Kidney glomerular epithelial cell (primary cell): Measurements from ENCODE around the gene MEGF6.

Experiments
- DNase-seq: peaks from one replicate; lab custom pipeline; 2025; lab: John Stamatoyannopoulos, UW

The MEGF6 gene

DNA sequence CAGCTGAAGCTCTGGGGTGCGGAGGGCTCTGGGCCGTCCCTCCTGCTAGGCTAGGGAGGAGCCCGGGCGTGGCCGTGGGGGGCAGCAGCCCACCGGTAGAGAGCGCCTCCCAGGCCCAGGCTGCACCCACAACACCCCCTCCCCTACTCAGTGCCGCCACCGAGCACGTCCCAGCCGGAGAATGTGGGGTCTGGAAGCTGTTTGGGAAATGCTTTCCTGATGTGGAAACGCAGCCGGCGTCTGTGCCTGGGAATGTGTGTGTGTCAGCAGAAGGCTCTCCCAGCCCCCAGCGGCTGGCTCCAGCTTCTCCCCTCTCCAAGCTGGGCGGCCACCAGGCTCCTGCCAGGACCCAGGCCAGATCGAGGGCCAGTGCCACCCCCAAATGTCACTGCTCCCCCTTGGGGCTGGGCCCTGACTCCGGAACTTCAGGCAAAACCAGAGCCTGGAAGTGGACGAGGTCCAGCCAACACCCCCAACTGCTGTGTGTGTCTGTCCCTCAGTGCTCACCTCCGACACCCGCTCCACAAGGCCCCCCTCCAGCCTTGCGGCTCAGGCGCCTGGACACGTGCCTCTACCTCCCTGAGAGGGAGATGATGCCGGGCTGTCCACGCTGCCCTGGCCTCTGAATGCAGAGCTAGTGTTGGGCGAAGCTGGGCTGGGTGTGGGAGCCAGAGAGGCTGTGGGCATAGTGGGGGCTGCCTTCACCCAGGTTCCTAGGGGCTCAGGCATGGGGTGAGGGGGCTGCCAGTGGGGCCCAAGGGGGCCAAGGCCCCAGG, 74.7 kb downstream of the MEGF6 start:
- no peak for DNase-seq

DNA sequence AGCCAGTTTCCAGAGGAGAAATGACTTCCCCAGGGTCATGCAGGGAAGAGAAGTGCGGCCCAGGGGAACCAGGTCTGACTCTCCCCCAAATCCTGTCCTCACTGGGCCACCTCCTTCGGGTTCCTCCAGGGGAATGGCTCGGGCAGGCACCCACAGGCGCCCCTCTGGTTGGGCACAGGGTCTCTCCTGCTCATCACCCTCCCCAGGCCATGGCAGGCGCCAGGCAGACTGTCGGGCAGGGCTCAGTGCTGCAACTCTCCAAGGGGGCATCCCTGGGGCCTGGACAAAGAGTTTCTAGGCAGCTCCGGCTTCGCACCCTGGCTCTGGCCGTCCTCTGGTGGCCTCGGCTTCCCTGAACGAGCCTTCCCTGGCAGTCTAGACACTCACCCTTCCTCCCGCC, 75.6 kb downstream of the MEGF6 start:
- no peak for DNase-seq

GRCh38 chr1:3534803-3535637, 76.3 kb downstream of the MEGF6 start:
- no peak for DNase-seq

DNA sequence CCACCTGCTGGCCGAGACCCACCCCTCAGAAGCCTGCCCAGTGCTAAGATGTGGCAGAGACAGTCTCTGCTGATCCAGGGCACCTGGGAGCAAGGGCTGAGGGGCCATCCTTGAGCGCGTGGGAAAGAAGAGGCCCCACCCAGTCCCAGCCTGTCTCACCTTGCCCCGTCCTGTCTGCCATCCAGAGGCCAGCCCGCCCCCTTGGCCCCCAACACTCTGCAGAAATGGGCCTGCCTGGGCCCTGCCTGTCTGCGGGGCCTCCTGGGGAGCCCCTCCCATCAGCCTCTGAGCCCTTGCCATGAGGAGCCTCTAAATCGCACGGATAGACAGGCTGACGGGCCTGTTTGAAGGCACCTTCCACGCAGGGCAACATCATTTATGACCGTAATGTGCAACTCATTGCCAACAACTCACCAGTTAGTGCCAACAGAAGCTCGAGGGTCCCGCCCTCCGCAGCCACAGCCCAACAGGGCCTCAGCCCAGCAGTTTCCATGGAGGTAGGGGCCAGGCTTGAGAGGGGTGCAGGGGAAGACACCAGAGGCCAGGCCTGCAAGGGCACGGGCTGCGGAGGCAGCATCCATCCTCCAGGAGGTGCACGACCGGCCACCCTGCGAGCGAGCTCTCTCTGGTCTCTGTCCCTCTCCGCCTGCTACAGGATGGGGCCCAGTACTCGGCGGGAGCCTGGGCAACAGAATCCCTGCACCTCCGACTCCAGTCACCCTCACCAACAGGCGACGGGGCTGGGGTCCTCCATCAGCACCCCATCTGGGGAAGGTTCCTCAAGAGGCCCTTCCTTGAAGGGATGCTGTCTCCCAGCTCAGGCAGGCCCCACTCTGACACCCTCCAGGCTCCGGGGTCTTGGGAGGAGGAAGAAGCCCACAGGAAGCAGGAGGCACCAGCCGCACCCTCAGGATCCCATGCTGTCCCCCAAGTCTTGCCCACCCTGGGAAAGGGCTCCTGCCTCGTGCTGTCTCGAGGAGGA, 78.0 kb downstream of the MEGF6 start:
- DNase-seq: no peak

DNA sequence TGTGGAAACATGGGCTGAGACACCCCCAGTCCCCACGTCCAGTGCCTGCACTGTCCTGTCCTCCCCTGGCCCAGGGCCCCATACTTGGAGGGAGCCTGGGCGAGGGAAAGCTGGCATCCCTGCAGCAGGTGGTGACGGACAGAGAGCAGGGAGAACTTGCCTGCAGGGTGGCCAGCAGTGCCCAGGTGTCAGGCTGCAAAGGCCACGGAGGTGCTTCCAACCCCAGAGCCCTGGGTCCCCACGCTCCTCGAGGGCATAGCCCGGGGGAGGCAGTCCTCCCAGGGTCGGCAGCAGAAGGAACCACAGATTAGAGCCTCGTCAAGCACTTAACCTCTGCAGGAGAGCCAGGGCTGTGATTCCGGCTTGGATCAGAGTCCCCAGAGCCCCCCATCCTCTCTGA, 79.4 kb downstream of the MEGF6 start:
- DNase-seq: no peak

GRCh38 chr1:3530926-3531818, 80.1 kb downstream of the MEGF6 start:
- DNase-seq: peak; percentile 49

- DNase-seq: peak; percentile 0
Measured at GRCh38 chr1:3530086-3530925, 81.0 kb downstream of the MEGF6 start.

GRCh38 chr1:3529099-3529729, 82.1 kb downstream of the MEGF6 start:
- DNase-seq: no peak

DNA sequence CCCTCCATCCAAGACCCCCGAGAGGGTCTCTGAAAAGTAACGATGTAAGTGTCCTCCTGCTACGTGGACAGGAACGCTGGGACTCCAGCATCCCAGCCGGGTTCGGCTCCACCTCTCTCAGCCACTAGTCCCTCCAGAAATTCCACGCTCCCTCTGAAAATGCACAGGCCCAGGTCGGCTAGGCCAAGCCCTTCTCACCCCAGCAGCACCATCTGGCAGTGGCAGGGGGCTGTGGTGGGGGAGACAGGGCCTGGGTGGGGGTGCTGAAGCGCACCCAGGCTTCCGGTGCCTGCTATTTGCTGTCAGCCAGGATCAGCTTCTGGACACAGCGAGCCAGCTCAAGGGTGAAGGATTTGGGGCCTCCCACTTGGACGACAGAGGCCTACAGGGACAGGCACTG, 83.5 kb downstream of the MEGF6 start:
- no peak for DNase-seq

GRCh38 chr1:3525551-3526482, 85.5 kb downstream of the MEGF6 start:
- no peak for DNase-seq

DNA sequence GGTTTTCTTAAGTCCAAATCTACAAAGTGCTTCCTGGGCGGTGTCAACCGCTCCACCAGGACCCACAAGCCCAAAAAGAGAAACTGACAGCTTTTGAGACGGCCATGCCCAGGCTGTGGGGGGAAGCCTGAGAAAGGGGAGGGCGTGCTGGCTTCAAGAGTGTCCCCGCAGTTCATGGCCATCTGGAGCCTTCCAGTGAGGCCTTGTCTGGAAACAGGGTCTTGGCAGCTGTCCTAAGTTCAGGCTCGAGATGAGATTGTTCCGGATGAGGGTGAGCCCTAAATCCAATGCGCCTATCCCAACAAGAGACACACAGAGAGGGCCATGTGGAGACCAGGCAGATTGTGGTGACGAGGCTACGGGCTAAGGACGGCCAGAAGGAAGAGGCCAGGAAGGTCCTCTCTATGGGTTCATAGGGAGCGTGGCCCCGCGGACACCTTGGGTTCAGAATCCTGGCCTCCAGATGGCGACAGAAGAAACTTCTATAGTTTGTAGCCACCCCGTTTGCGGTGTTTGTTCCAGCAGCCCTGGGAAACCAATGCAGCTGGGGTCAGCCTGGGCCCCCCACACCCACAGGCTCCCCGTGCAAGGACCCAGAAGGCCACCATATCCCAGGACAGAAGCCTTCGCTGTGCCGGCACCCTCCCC, 86.6 kb downstream of the MEGF6 start:
- no peak for DNase-seq

GRCh38 chr1:3523980-3524379, 87.3 kb downstream of the MEGF6 start:
- DNase-seq: no peak

DNA sequence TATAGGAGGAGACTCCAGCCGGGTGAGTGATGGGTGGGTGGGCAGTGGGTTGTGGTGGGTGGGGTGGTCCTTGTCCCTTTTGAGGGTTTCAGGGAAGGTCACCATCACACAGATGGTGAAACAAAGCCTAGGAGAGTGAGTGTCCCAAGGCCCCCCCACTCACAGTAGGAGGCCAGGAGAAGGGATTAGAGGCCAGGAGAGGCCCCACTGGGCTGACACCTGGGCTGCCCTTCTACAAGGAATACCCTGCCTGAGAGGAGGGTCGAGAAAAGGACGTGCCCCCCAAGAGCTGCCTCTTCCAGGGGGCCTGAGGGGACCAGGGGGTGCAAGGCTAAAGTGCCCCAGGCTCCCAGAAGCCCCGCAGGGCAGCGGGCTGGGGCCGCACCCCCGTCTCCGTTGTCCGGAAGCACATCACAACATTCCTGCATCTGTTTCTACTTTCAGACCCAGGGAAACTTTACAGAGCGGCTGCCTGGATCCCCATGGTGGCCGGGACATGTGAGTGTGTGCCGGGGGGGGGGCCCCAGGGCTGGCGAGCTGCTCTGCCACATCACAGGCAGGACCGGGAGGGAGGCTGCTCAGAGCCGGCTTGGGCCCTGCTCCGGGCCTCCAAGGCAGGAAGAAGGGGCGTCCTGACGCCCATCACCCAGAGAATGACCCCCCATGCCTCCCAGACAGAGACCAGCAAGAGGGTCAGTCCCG, 88.6 kb downstream of the MEGF6 start:
- no peak for DNase-seq

- DNase-seq: no peak
Measured at GRCh38 chr1:3522112-3522511, 89.2 kb downstream of the MEGF6 start.

DNA sequence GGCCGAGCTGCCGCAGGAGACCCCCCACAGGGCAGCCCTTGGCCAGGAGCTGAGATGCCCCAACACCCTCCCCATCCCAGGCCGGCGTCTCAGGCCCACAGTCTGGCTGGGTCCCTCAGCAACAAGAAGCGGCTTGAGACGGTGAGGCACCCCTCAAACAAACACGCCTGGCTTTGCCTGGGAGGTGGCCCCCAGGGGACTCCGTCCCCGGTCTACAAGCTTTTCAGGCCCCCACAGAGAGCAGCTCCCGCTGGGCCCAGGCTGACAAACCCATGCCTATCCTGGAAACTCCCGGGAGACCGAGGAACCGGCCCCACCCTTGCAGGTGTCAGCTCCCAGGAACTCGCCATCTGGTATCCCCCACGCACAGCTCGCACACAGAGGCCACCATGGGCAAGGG, 89.9 kb downstream of the MEGF6 start:
- DNase-seq: no peak

GRCh38 chr1:3520419-3521378, 90.6 kb downstream of the MEGF6 start:
- DNase-seq: no peak
